PC-9 (cell line): ENCODE results near the gene PHLDA3.

ENCODE experiments used
- CTCF ChIP-seq: fragments of 200-600 bp; sonication (generic); conservative IDR thresholded peaks from 2 replicates; pipeline ENCODE4 v1.6.1; 2017; ENCODE audit warnings: mixed run types, antibody characterized with exemption, mild to moderate bottlenecking, moderate library complexity
- EZH2 ChIP-seq: fragments of 200-600 bp; sonication (generic); IDR thresholded peaks from 2 replicates; pipeline ENCODE4 v1.8.0; 2017; ENCODE audit warnings: antibody characterized with exemption, low read depth

- no peak for TF ChIP-seq CTCF
- TF ChIP-seq EZH2 = no peak
These were observed 47.0 kb downstream of the PHLDA3 start for GRCh38 chr1:201422026-201422425.
